Measurements from ENCODE around the gene CENPT.

CENPT gene

DNA sequence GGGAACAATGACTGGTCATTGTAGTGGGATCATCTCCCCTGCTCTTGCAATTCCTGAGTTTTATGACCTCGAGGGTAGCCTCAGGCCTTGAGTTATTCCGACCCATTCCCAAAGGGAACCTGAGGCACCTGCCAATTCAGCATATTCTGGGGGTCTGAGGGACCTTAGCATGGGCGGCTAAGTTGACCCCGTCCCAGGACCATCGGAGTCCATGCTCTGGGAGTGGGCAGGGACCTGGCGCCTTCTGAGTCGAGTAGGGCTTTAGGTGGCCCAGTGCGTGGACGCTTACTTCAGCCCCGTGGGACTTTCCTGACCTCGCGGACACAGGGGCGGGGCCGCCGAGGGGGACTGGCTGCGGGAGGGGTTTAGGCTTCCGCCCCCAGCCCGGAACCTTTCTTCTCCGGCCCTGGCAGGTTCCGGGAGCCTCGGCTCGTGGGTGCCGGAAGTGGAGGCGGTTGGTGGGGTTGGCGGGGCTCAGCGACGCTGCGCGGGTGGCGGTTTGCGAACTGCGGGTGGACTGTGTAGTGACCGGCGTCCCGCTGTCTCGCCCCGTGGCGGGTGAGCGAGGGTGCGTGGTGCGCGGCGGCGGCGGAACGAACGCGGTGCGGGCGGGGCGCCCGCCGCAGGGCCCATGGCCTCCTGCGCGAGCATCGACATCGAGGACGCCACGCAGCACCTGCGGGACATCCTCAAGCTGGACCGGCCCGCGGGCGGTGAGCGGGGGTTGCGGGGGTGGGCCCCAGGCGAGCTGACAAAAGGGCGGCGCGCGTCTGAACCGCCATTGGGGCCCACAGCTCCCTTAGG, 25.3 kb upstream of the CENPT start, which contains the start of gene EDC4:
Gene EDC4, plus strand, starts transcription at position 422 of the 804 bp plus-strand sequence. Its CDS starts 210 bp downstream, at position 632.
- TF ChIP-seq, protein P1, sequence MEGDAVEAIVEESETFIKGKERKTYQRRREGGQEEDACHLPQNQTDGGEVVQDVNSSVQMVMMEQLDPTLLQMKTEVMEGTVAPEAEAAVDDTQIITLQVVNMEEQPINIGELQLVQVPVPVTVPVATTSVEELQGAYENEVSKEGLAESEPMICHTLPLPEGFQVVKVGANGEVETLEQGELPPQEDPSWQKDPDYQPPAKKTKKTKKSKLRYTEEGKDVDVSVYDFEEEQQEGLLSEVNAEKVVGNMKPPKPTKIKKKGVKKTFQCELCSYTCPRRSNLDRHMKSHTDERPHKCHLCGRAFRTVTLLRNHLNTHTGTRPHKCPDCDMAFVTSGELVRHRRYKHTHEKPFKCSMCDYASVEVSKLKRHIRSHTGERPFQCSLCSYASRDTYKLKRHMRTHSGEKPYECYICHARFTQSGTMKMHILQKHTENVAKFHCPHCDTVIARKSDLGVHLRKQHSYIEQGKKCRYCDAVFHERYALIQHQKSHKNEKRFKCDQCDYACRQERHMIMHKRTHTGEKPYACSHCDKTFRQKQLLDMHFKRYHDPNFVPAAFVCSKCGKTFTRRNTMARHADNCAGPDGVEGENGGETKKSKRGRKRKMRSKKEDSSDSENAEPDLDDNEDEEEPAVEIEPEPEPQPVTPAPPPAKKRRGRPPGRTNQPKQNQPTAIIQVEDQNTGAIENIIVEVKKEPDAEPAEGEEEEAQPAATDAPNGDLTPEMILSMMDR (IDR thresholded peaks at IDR 0.05; ENCODE audit: poor library complexity, severe bottlenecking), result no peak
- DNase-seq (ENCODE audit: low spot score) (peak; percentile 80), ATAC-seq (ENCODE audit: low read depth) (peak; percentile 80)
- Histone ChIP-seq H3K27me3 (ENCODE audit: insufficient read depth, poor library complexity, severe bottlenecking) (no peaks in the 10 kb centered on the region), H3K27ac (ENCODE audit: poor library complexity, severe bottlenecking) (peak within 1 kb of the TSS; percentile 49), H3K4me3 (ENCODE audit: severe bottlenecking) (peak within 1 kb of the TSS; percentile 86), H3K36me3 (ENCODE audit: low read depth) (peaks cover 58% of the 10 kb centered on the region), H3K9me3 (ENCODE audit: severe bottlenecking) (no peaks in the 10 kb centered on the region), H3K4me1 (ENCODE audit: insufficient read depth, poor library complexity, severe bottlenecking) (peaks cover 8% of the 10 kb centered on the region)

DNA sequence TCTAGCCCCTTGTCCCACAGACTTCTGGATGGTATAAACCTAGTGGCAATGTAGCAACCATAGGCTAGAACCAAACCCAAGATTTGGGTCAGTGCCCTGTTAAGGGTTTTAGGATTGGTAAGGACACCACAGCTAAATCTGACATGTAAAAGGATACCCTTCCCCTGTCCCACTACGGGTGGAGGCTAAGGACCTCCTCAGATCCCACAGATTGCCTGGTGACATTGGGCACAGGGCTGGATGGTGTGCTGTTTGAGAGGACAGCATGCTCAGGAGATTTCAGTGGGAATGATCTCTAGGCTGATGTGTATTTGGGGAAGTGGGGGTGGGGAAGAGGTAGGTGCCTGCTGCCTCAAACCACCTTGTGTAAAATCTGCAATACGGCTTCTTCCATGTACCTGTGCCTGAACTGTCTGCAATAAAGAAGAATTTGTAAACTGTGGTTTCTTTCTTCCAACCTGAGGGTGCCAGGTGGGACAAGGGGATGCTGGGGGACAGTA, 24.7 kb upstream of the CENPT start:
- peak overlapping the region; percentile 49 for H3K27ac ChIP-seq (ENCODE audit: poor library complexity, severe bottlenecking)

DNA sequence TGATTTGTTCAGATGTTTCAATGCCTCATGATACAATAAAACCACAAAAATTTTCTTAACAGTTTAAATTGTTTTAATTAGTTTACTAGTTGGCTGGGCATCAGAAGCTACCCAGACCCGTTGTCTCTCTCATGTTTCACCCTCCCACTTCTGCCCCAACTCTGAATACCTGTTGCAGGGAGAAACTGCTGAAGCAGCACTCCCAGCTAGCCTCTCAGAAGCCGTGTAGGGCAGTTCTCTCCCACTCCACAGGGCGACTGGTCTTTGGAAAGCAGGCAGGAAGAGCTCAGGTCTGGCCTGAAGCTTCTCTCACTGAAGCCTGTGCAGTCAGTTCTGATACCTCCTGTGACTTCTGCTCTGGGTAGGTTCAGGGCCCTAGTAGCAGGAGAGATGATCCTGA, 23.8 kb upstream of the CENPT start:
- TF ChIP-seq, protein P1 (IDR thresholded peaks at IDR 0.05; ENCODE audit: poor library complexity, severe bottlenecking), result no peak
- peaks cover 8% of the 10 kb centered on the region for H3K4me1 ChIP-seq (ENCODE audit: insufficient read depth, poor library complexity, severe bottlenecking)
- H3K27me3 ChIP-seq (ENCODE audit: insufficient read depth, poor library complexity, severe bottlenecking), result no peaks in the 10 kb centered on the region
- no peak overlapping the region for H3K4me3 ChIP-seq (ENCODE audit: severe bottlenecking)
- H3K27ac ChIP-seq (ENCODE audit: poor library complexity, severe bottlenecking), result peak overlapping the region; percentile 2
- H3K36me3 ChIP-seq (ENCODE audit: low read depth), result peaks cover 61% of the 10 kb centered on the region
- ATAC-seq (ENCODE audit: low read depth) (no peak), DNase-seq (ENCODE audit: low spot score) (no peak)
- H3K9me3 ChIP-seq (ENCODE audit: severe bottlenecking), result no peaks in the 10 kb centered on the region

More for the DNA sequence above, 24.7 kb upstream of the CENPT start:
- TF ChIP-seq, protein P1 (IDR thresholded peaks at IDR 0.05; ENCODE audit: poor library complexity, severe bottlenecking), result no peak
- Histone ChIP-seq H3K9me3 (ENCODE audit: severe bottlenecking) (no peaks in the 10 kb centered on the region), H3K36me3 (ENCODE audit: low read depth) (peaks cover 58% of the 10 kb centered on the region), H3K27me3 (ENCODE audit: insufficient read depth, poor library complexity, severe bottlenecking) (no peaks in the 10 kb centered on the region), H3K4me1 (ENCODE audit: insufficient read depth, poor library complexity, severe bottlenecking) (peaks cover 8% of the 10 kb centered on the region), H3K4me3 (ENCODE audit: severe bottlenecking) (no peak overlapping the region)
- DNase-seq (ENCODE audit: low spot score) (no peak), ATAC-seq (ENCODE audit: low read depth) (no peak)

DNA sequence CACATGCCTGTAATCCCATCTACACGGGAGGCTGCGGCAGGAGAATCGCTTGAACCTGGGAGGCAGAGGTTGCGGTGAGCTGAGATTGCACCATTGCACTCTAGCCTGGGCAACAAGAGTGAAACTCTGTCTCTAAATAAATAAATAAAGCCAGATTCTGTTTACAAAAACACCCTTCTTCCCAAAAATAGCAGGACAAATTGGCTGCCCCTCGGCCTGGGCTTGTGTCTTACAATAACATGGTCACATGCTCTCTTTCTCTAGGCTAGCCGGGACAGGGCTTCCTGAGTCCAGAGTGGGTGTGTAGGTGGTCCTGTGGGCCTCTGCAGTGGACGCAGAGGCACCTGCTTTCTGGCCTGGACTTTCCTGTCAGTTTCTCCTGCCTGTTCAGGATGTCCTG, 22.2 kb upstream of the CENPT start:
- no peak overlapping the region for H3K4me3 ChIP-seq (ENCODE audit: severe bottlenecking)
- ATAC-seq (ENCODE audit: low read depth) (no peak), DNase-seq (ENCODE audit: low spot score) (no peak)
- H3K4me1 ChIP-seq (ENCODE audit: insufficient read depth, poor library complexity, severe bottlenecking), result peaks cover 8% of the 10 kb centered on the region
- peak overlapping the region; percentile 2 for H3K27ac ChIP-seq (ENCODE audit: poor library complexity, severe bottlenecking)
- H3K36me3 ChIP-seq (ENCODE audit: low read depth), result peaks cover 70% of the 10 kb centered on the region
- TF ChIP-seq, protein P1 (IDR thresholded peaks at IDR 0.05; ENCODE audit: poor library complexity, severe bottlenecking), result no peak
- no peaks in the 10 kb centered on the region for H3K9me3 ChIP-seq (ENCODE audit: severe bottlenecking)
- no peaks in the 10 kb centered on the region for H3K27me3 ChIP-seq (ENCODE audit: insufficient read depth, poor library complexity, severe bottlenecking)

DNA sequence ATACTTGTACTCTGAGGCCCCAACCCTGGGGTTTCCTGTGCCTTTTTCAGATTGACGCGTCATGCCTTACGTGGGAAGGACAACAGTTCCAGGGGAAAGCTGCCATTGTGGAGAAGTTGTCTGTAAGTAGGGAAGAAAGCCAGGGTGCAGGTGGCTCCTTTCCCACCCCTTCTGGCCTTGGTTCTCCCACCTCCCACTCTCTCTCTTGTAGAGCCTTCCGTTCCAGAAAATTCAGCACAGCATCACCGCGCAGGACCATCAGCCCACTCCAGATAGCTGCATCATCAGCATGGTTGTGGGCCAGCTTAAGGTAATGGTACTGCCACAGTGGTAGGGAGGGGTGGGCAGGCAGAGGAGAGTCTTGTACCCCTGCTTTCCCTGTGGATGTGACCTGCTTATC, 20.8 kb upstream of the CENPT start:
- peaks cover 71% of the 10 kb centered on the region for H3K36me3 ChIP-seq (ENCODE audit: low read depth)

More for the DNA sequence above, 20.8 kb upstream of the CENPT start:
- ATAC-seq (ENCODE audit: low read depth) (no peak), DNase-seq (ENCODE audit: low spot score) (no peak)
- no peak overlapping the region for H3K4me3 ChIP-seq (ENCODE audit: severe bottlenecking)
- H3K27ac ChIP-seq (ENCODE audit: poor library complexity, severe bottlenecking), result no peak overlapping the region
- H3K9me3 ChIP-seq (ENCODE audit: severe bottlenecking), result no peaks in the 10 kb centered on the region
- no peaks in the 10 kb centered on the region for H3K4me1 ChIP-seq (ENCODE audit: insufficient read depth, poor library complexity, severe bottlenecking)
- H3K27me3 ChIP-seq (ENCODE audit: insufficient read depth, poor library complexity, severe bottlenecking), result no peaks in the 10 kb centered on the region
- TF ChIP-seq, protein P1 (IDR thresholded peaks at IDR 0.05; ENCODE audit: poor library complexity, severe bottlenecking), result no peak

Data from RWPE2 (cell line).